Spleen (tissue), 11 donors: ENCODE measurements around the gene MUSK. TPM values are rescaled to one million over a fixed set of nuclear protein-coding genes. Genes with fewer than 3 reads are reported as not detected.

Experiments
- DNase-seq: peaks from one replicate; pipeline ENCODE4 v3.0.0-alpha.2; 2020
- H3K27ac ChIP-seq, 8 donors: fragments of 200-600 bp; sonication (generic) in 7 of 8; 1 replicate in 4 of 8; 2 replicates in 4 of 8; pipeline versions ENCODE4 v1.5.0 to v1.8.0; 2016 to 2021; ENCODE audit warnings: inconsistent platforms in 4 of 8, mild to moderate bottlenecking in 4 of 8, moderate library complexity in 1 of 8
- H3K27me3 ChIP-seq, 7 donors: fragments of 200-600 bp; sonication (generic) in 6 of 7; replicated peaks in 1 of 7; 1 replicate in 4 of 7; 2 replicates in 3 of 7; pipeline versions ENCODE4 v1.5.0 to v1.8.0; 2016 to 2021; ENCODE audit warnings: inconsistent platforms in 3 of 7, mild to moderate bottlenecking in 1 of 7
- H3K36me3 ChIP-seq, 6 donors: fragments of 200-600 bp; sonication (generic) in 5 of 6; 1 replicate in 4 of 6; 2 replicates in 2 of 6; pipeline versions ENCODE4 v1.5.0 to v1.8.0; 2016 to 2021; ENCODE audit warnings: inconsistent platforms in 2 of 6
- H3K4me1 ChIP-seq, 6 donors: fragments of 200-600 bp; sonication (generic) in 5 of 6; 1 replicate in 3 of 6; 2 replicates in 3 of 6; pipeline versions ENCODE4 v1.5.0 to v1.8.0; 2016 to 2021; ENCODE audit warnings: inconsistent platforms in 3 of 6
- H3K4me3 ChIP-seq, 8 donors: fragments of 200-600 bp; sonication (generic) in 7 of 8; 1 replicate in 4 of 8; 2 replicates in 4 of 8; pipeline versions ENCODE4 v1.5.0 to v1.8.0; 2016 to 2021; ENCODE audit warnings: inconsistent platforms in 4 of 8, mild to moderate bottlenecking in 4 of 8, moderate library complexity in 2 of 8
- H3K9me3 ChIP-seq, 8 donors: fragments of 200-600 bp; sonication (generic) in 7 of 8; 1 replicate in 4 of 8; 2 replicates in 4 of 8; pipeline versions ENCODE4 v1.5.0 to v1.8.0; 2016 to 2021; ENCODE audit warnings: inconsistent platforms in 4 of 8
- POLR2A ChIP-seq, 3 donors: fragments of 450-650 bp; IDR thresholded peaks; one replicate each; pipeline ENCODE4 v1.5.1; 2017; ENCODE audit warnings: antibody characterized with exemption in 3 of 3, mild to moderate bottlenecking in 1 of 3
- POLR2AphosphoS5 ChIP-seq, 3 donors: sonication (generic); formaldehyde crosslinking; IDR thresholded peaks; one replicate each; pipeline ENCODE4 v1.5.1; 2017; ENCODE audit warnings: antibody characterized with exemption in 3 of 3
- WGBS, 5 donors: extraction: QIAGEN DNeasy Blood & Tissue Kit in 3 of 5; methylation state at CpG; one replicate each; pipeline versions ENCODE4 v1.1.5 to v1.1.7; 2013 to 2018; 5-methylcytosine and 5-hydroxymethylcytosine counted together
- intact Hi-C: fragments of 100-400 bp; cut with DNase I; formaldehyde crosslinking; loops from one replicate; pipeline ENCODE4 v1.15.0; 2023; ENCODE audit warnings: low total_unique reads
- polyA plus RNA-seq, 3 donors: library from polyadenylated mRNA; stranded (reverse); fragments of 200-250 nt; gene quantifications; one replicate each; pipeline ENCODE4 v1.2.1, GENCODE V29; 2013
- total RNA-seq, 7 donors: library from RNA; depleted of rRNA in 3 of 7; stranded (reverse); fragments of >200 nt in 3 of 7; fragmentation: NEBNext Ultra II Directional in 4 of 7; extraction: Animal tissue kit (Norgen Biotek cat#: 25700) in 4 of 7; gene quantifications; one replicate each; pipeline versions ENCODE4 v1.1.0 to v1.2.1, GENCODE V29; 2016 to 2021
- TF ChIP-seq, protein P1 (sequence below), 11 experiments: fragments of 200-600 bp in 7 of 11; fragments of 450-650 bp in 4 of 11; sonication (generic) in 4 of 11; IDR thresholded peaks in 8 of 11; conservative IDR thresholded peaks in 3 of 11; 1 replicate in 7 of 11; 2 replicates in 4 of 11; pipeline versions ENCODE4 v1.4.0 to v1.8.0; 2016 to 2021; ENCODE audit warnings: antibody characterized with exemption in 11 of 11, inconsistent platforms in 4 of 11, mild to moderate bottlenecking in 1 of 11
- donor health status: healthy with polysubstance abuse.
- donor health status: DM: no; HTN: no; CAD: no; lungs with moderate emphysema.
- donor health status: DM: no; HTN: no; CAD: no.
- donor health status: Bipolar disorder and iron deficiency.
- donor health status: healthy.
- donor health status: DM: no; HTN: no; CAD: no.
- donor health status: DM: yes; HTN: yes; CAD: no.

Gene MUSK
- total and polyA plus RNA-seq, 10 donors: 0.03 to 0.94 (median 0.12) TPM; not detected in 4

DNA sequence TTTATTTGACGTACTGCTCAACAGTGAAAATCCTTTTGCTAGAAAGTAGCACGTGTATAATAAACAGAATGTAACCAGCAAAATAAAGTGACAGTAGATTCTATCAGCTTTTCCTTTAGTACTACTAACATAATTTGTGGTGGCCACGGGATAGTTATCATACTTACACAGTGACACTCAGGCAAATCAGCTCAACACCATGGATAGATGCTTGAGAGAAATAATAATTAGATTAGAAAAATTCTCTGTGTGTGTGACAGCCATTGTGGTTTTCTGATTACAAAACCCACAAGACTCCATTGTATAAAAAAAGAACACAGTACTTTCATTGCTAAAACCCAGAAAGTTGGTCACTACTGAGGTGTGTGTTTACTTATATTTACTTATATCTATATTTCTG lies 101.1 kb downstream of the MUSK start:
- WGBS, 5 donors: 57 to 82% (median 65%) methylated on average over 3 of the region's 3 CpGs
- H3K9me3 ChIP-seq: no peaks in the 10 kb centered on the region
- H3K36me3 ChIP-seq: no peaks in the 10 kb centered on the region
- intact Hi-C loops: no loop called here
- H3K4me1 ChIP-seq: no peaks in the 10 kb centered on the region
- TF ChIP-seq POLR2A (IDR thresholded peaks at IDR 0.05) (no peak), POLR2AphosphoS5 (IDR thresholded peaks at IDR 0.05) (no peak)
- TF ChIP-seq, protein P1, sequence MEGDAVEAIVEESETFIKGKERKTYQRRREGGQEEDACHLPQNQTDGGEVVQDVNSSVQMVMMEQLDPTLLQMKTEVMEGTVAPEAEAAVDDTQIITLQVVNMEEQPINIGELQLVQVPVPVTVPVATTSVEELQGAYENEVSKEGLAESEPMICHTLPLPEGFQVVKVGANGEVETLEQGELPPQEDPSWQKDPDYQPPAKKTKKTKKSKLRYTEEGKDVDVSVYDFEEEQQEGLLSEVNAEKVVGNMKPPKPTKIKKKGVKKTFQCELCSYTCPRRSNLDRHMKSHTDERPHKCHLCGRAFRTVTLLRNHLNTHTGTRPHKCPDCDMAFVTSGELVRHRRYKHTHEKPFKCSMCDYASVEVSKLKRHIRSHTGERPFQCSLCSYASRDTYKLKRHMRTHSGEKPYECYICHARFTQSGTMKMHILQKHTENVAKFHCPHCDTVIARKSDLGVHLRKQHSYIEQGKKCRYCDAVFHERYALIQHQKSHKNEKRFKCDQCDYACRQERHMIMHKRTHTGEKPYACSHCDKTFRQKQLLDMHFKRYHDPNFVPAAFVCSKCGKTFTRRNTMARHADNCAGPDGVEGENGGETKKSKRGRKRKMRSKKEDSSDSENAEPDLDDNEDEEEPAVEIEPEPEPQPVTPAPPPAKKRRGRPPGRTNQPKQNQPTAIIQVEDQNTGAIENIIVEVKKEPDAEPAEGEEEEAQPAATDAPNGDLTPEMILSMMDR (IDR thresholded peaks at IDR 0.05 in 8 of 11, conservative IDR thresholded peaks at IDR 0.05 in 3 of 11): no peak
- no peak overlapping the region for H3K4me3 ChIP-seq
- DNase-seq: no peak
- no peaks in the 10 kb centered on the region for H3K27me3 ChIP-seq
- no peak overlapping the region for H3K27ac ChIP-seq

DNA sequence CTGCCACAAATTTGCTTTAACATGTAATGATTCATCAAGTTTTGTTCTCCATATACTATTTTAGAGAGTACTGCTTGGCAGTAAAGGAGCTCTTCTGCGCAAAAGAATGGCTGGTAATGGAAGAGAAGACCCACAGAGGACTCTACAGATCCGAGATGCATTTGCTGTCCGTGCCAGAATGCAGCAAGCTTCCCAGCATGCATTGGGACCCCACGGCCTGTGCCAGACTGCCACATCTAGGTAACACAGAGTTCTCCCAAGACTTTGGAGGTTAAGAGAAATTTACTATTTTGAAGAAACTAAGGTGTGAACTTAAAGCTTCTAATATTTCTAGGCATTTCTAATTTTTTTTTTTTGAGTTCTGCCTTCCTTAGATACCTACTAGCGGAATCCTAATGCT lies 107.1 kb downstream of the MUSK start:
- 77 to 90% (median 87%) methylated on average over 5 of the region's 5 CpGs for WGBS, 5 donors
- Histone ChIP-seq H3K36me3 (no peaks in the 10 kb centered on the region), H3K27me3 (no peaks in the 10 kb centered on the region)

DNA sequence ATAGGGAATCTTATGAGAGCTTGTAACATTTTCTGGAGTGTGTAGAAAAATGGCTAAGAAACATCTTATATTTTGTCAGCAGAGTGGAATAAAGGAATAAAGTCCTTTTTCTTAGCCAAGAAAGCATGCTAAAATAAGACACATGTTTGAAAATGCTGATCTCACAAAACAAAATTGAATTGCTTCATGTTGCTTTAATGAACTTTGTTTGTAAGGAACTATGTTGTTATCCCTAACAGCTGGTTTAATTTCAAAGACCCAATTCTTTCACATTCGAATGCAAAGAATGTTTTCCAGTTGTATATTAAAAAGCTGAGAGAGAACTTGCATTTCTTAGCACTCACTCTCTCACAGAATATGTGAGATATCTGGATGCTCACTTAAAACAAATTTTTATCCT lies 107.6 kb downstream of the MUSK start:
- Histone ChIP-seq H3K27me3 (no peaks in the 10 kb centered on the region), H3K27ac (peak overlapping the region in 2 of 8 donors; percentile 28 to 34), H3K9me3 (no peaks in the 10 kb centered on the region), H3K4me1 (no peaks in the 10 kb centered on the region), H3K36me3 (no peaks in the 10 kb centered on the region), H3K4me3 (no peak overlapping the region)
- no peak for DNase-seq
- WGBS, 5 donors: 66 to 89% (median 76%) methylated on average over 1 of the region's 1 CpG
- intact Hi-C loops: no loop called here
- TF ChIP-seq POLR2AphosphoS5 (IDR thresholded peaks at IDR 0.05) (no peak), POLR2A (IDR thresholded peaks at IDR 0.05) (no peak)
- TF ChIP-seq, protein P1 (IDR thresholded peaks at IDR 0.05 in 8 of 11, conservative IDR thresholded peaks at IDR 0.05 in 3 of 11): no peak

More for the DNA sequence above, 107.1 kb downstream of the MUSK start:
- intact Hi-C loops: no loop called here
- TF ChIP-seq POLR2AphosphoS5 (IDR thresholded peaks at IDR 0.05): no peak
- TF ChIP-seq, protein P1 (IDR thresholded peaks at IDR 0.05 in 8 of 11, conservative IDR thresholded peaks at IDR 0.05 in 3 of 11): no peak
- TF ChIP-seq POLR2A (IDR thresholded peaks at IDR 0.05): no peak
- DNase-seq: no peak
- no peak overlapping the region for H3K4me3 ChIP-seq
- H3K4me1 ChIP-seq: no peaks in the 10 kb centered on the region
- no peak overlapping the region for H3K27ac ChIP-seq
- H3K9me3 ChIP-seq: no peaks in the 10 kb centered on the region

DNA sequence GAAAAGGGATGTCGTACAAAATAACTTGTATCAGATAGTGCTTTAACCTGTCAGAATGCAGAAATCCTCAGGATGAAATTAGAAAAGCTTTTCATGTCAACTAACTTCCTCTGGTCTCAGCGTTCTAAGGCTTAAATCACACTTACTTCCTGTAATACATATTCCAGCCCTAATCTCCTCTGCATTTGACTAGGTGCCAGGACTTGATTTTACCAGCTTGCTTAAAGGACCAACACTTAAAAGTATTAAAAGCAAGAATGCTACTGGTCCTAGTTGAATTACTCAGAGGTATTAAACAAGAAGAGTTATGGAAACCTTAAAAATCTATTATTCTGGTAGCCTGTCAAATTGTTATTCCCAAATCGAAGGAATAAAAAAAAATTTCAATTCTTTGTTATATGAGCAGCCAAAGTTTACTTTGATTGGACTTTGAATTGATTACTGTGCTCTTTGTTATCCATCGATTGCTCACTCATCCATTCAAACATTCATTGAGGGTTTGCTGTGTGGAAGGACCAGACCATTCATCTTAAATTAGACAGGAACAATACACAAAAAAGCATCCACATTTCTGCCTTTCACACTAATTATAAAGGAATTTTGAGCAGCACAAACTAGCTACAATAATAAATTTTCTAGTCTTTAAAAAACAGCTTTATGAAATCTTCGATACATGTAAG lies 108.7 kb downstream of the MUSK start:
- Histone ChIP-seq H3K4me3 (no peak overlapping the region), H3K36me3 (no peaks in the 10 kb centered on the region), H3K27me3 (no peaks in the 10 kb centered on the region), H3K9me3 (no peaks in the 10 kb centered on the region), H3K4me1 (no peaks in the 10 kb centered on the region), H3K27ac (peak overlapping the region in 3 of 8 donors; percentile 16 to 34 (median 28))
- TF ChIP-seq POLR2A (IDR thresholded peaks at IDR 0.05) (no peak), POLR2AphosphoS5 (IDR thresholded peaks at IDR 0.05) (no peak)
- TF ChIP-seq, protein P1 (IDR thresholded peaks at IDR 0.05 in 8 of 11, conservative IDR thresholded peaks at IDR 0.05 in 3 of 11): no peak
- no peak for DNase-seq
- WGBS, 5 donors: 38 to 47% (median 42%) methylated on average over 5 of the region's 5 CpGs
- intact Hi-C loops: no loop called here
